Adipocyte (in vitro differentiated cells): ENCODE measurements around the gene ESYT2.

Source experiments
- DNase-seq: peaks from one replicate; pipeline ENCODE4 v3.0.0-alpha.2; 2015; ENCODE audit warnings: low read depth
- H3K27me3 ChIP-seq: replicated peaks from 2 replicates; pipeline ENCODE4 v1.7.0; 2013; ENCODE audit warnings: mild to moderate bottlenecking, low read length, moderate library complexity; ENCODE audit not compliant: control insufficient read depth, insufficient read depth
- H3K36me3 ChIP-seq: 2 replicates; pipeline ENCODE4 v1.7.0; 2013; ENCODE audit warnings: low read length, mild to moderate bottlenecking, moderate library complexity; ENCODE audit not compliant: control insufficient read depth, insufficient read depth, severe bottlenecking
- H3K4me1 ChIP-seq: 2 replicates; pipeline ENCODE4 v1.7.0; 2013; ENCODE audit warnings: mild to moderate bottlenecking, low read length, moderate library complexity; ENCODE audit not compliant: control insufficient read depth, insufficient read depth
- H3K4me3 ChIP-seq: 2 replicates; pipeline ENCODE4 v1.7.0; 2013; ENCODE audit warnings: mild to moderate bottlenecking, low read length, moderate library complexity
- H3K9ac ChIP-seq: 2 replicates; pipeline ENCODE4 v1.7.0; 2013; ENCODE audit warnings: mild to moderate bottlenecking, low read length, moderate library complexity
- H3K9me3 ChIP-seq: 2 replicates; pipeline ENCODE4 v1.7.0; 2013; ENCODE audit warnings: mild to moderate bottlenecking, low read length, moderate library complexity; ENCODE audit not compliant: control insufficient read depth

ESYT2 gene

DNA sequence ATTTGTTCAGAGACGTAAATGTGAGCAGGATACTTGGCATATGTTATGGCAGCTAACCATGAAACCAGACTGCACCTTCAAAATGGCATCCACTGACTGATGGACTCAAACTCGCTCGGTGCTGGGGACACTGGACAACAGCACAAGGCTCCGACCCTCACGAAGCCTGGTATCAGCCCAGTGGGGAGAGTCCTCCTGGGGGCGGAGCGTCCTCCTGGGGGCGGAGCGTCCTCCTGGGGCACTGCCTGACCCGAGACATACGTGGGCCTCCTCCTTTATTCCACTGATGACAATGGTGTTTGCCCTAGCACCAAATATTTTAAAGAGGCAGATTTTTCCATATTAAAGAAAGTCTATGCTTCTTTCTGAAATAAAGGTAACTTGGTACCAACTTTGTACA lies 39.5 kb downstream of the ESYT2 start:
- Histone ChIP-seq H3K9me3 (no peaks in the 10 kb centered on the region), H3K36me3 (peaks cover 64% of the 10 kb centered on the region), H3K4me1 (peaks cover 15% of the 10 kb centered on the region), H3K27me3 (no peaks in the 10 kb centered on the region), H3K4me3 (no peak overlapping the region), H3K9ac (no peak overlapping the region)
- DNase-seq: no peak

DNA sequence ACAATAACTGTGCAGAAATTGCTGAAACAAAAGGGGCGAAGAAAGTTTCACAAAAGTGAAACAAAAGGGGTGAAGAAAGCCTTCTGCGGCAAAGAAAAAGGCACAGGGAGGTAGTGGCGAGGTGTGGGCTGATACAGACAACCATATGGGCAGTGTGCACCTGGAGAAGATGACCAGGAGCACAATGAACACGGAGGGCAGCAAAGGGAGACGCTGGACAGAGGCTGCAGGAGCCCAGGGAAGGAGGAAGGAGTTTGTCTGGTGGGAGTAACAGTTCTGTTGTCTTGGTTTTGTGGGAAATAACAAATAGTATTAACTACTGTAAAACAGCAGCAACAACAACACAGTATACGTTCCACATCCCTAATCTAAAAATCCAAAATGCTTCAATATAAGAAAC lies 42.4 kb downstream of the ESYT2 start:
- Histone ChIP-seq H3K4me1 (peaks cover 15% of the 10 kb centered on the region), H3K36me3 (peaks cover 61% of the 10 kb centered on the region), H3K4me3 (no peak overlapping the region), H3K9ac (no peak overlapping the region), H3K27me3 (no peaks in the 10 kb centered on the region), H3K9me3 (no peaks in the 10 kb centered on the region)
- DNase-seq: no peak

DNA sequence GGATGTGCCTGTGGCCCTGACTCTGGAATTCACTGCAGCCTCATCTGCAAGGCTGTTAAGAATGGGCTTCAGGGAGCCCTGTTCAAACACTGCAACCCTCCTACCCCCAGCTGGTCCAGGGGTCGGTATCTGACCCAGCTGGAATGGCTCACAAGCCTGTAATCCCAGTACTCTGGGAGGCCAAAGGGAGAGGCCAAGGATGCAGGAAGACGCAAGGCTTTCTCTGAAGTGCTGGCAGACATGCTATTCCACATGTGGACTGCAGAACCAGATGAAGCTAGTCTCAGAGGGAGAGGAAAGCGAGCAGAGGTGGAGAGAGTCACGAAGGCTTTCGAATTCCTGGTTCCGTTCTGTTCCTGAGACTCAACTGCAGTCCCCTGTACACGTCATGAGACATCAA lies 45.0 kb downstream of the ESYT2 start:
- Histone ChIP-seq H3K9ac (no peak overlapping the region), H3K4me3 (no peak overlapping the region), H3K4me1 (peaks cover 15% of the 10 kb centered on the region), H3K27me3 (no peaks in the 10 kb centered on the region), H3K9me3 (no peaks in the 10 kb centered on the region), H3K36me3 (peaks cover 60% of the 10 kb centered on the region)
- no peak for DNase-seq

DNA sequence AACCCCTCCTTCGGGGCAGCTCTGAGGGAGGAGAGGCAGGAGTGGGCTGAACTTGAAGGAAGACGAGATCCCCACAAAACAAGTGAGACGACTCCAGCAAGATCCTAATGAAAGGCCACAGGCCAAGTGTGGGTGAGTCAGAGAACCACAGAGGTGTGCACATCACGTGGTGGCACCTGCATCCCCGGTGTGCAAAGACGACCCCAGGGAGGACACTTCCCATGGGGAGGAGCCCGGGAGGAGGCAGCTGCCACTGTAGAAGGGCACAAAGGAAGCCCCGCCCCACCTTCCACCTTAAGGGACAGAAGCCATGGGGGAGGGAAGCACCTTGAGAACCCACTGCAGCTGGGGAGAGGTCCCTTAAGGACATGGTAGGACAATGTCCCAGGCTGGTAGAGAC lies 45.7 kb downstream of the ESYT2 start:
- Histone ChIP-seq H3K9ac (no peak overlapping the region), H3K27me3 (no peaks in the 10 kb centered on the region), H3K4me3 (no peak overlapping the region), H3K4me1 (peaks cover 15% of the 10 kb centered on the region), H3K9me3 (no peaks in the 10 kb centered on the region), H3K36me3 (peaks cover 54% of the 10 kb centered on the region)
- DNase-seq: no peak

DNA sequence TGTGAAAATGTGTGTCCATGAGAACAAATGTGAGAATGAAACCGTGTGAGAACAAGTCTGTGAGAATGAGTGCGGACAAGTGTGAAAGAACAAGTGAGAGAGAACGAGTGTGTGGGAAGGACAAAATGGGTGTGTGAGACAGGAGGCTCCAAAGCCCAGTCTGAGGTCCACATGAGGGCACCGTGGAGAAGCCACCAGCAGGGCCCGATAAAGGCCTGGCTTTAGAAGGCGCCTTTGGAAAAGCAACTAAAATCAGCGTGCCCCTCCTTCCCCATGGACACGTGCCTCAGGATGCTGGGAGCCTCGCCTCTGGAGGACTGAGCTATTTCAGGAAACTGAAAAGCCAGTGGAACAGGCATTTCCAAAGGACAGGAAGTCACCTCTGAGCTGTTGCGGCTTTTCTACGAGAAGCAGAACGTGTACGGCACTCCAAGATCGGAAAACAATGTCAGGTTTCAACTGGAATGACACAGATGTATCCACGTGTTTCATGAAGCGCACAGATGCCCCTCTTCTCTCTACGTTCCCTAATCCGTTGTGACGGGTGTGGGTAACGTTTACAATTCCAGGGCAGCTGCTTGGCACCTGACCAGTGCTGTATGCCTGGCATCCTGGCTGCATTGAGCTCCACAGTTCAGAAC lies 46.4 kb downstream of the ESYT2 start:
- H3K4me1 ChIP-seq: peaks cover 15% of the 10 kb centered on the region
- H3K4me3 ChIP-seq: no peak overlapping the region
- H3K9ac ChIP-seq: no peak overlapping the region
- no peaks in the 10 kb centered on the region for H3K27me3 ChIP-seq
- peaks cover 49% of the 10 kb centered on the region for H3K36me3 ChIP-seq
- H3K9me3 ChIP-seq: no peaks in the 10 kb centered on the region
- DNase-seq: peak; percentile 42

DNA sequence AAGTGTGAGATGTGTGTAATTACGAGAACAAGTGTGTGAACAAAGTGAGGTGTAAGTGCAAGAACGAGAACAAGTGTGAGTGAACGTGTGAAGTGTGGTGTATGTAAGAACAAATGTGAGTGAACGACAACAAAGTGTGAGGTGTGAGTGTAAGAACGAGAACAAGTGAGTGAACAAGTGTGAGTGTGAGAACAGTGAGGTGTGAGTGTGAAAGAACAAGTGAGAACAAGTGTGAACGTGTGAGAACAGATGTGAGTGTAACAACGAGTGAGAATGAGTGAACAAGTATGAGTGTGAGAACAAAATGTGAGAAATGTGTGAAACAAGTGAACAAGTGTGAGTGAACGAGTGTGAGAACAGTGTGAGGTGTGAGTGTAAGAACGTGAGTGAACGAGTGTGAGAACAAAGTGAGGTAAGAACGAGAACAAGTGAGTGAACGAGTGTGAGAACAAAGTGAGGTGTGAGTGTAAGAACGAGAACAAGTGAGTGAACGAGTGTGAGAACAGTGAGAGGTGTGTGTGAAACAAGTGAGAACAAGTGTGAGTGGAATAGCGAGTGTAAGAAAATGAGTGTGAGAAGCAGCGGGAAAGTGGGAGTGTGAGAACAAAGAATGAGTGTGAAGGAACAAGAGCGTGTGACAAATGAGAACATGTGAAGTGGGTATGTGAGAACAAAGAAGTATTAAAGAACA lies 47.2 kb downstream of the ESYT2 start:
- Histone ChIP-seq H3K36me3 (peaks cover 48% of the 10 kb centered on the region), H3K9ac (no peak overlapping the region), H3K4me3 (no peak overlapping the region), H3K9me3 (no peaks in the 10 kb centered on the region), H3K27me3 (no peaks in the 10 kb centered on the region), H3K4me1 (peaks cover 15% of the 10 kb centered on the region)
- no peak for DNase-seq

DNA sequence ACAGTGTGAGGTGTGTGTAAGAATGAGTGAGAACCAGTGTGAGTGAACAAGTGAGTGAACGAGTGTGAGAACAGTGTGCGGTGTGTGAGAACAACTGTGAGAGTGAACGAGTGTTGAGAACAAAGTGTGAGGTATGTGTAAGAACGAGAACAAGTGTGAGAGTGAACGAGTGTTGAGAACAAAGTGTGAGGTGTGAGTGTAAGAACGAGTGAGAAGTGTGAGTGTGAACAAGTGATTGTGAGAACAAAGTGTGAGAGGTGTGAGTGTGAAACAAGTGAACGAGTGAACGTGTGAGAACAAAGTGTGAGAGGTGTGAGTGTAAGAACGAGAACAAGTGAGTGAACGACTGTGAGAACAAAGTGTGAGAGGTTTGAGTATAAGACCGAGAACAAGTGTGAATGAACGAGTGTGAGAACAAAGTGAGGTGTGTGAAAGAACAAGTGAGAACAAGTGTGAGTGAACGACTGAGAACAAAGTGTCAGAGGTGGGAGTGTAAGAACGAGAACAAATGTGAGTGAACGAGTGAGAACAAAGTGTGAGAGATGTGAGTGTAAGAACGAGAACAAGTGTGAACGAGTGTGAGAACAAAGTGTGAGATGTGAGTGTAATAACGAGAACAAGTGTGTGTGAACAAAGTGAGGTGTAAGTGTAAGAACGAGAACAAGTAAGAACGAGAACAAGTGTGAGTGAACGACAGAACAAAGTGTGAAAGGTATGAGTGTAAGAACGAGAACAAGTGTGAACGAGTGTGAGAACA lies 47.9 kb downstream of the ESYT2 start:
- Histone ChIP-seq H3K4me1 (peaks cover 10% of the 10 kb centered on the region), H3K9me3 (no peaks in the 10 kb centered on the region), H3K27me3 (no peaks in the 10 kb centered on the region), H3K4me3 (no peak overlapping the region), H3K36me3 (peaks cover 45% of the 10 kb centered on the region), H3K9ac (no peak overlapping the region)
- DNase-seq: no peak

DNA sequence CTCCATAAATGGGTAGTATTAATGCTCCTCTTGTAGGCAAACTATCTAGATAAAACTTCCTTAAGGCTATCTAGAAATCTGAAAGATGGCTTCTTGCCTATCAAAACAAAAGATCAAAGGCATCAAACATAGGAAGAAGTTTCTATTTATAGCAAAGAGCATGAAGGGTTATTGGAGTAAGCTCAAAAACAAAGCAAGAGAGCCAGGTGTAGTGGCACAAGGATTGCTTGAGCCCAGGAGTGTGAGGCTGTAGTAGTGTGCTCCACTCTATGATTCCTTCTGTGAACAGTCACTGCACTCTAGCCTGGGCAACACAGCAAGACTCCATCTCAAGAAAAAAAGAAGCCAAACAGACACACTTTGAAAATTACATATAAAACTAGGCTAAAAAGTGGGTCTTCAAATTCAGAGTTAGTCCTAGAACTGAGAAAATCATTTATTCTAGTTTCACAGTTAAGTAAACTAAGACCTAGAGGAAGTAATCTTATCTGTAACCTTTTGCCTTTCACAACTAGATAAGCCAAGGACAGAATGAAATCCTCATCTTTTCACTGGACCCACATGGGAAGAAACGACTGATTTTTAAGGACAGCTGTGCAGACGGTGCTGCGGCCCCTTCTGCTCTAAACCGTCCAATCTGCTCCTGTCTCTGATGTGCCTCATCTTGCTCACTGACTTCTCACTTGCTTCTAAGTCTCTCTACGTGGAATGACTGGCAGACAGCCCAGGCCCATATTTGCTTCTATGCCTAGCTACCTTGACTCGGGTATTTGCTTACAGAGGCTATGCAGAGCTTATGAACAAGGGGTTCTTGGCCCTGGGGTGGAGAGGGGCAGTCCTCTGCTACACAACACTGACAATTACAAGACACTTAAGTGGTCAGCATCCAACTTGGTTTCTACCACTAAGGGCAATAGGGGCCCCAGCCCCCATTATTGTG lies 50.0 kb downstream of the ESYT2 start:
- no peaks in the 10 kb centered on the region for H3K27me3 ChIP-seq
- peaks cover 52% of the 10 kb centered on the region for H3K36me3 ChIP-seq

DNA sequence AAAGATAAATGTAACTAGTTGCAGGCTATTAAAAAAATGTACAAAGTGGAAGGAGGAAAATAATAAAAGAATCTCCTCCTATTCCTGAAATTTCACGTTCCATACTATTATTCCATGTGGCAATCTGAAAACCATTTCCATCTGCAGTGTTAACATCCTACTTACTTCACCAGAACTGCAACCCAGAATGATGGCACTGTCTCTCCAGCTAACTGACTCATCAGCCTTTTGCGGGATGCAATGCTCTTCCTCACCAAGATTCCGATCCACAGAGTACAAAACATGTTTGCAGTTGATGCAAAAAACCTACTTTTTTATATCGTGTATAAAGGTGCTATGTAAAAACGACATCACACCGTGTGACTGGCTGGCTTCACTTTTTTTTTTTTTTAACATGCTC lies 50.8 kb downstream of the ESYT2 start:
- Histone ChIP-seq H3K4me1 (peaks cover 3% of the 10 kb centered on the region), H3K27me3 (no peaks in the 10 kb centered on the region), H3K9me3 (no peaks in the 10 kb centered on the region), H3K36me3 (peaks cover 51% of the 10 kb centered on the region), H3K9ac (no peak overlapping the region), H3K4me3 (no peak overlapping the region)
- DNase-seq: peak; percentile 18

More for the DNA sequence above, 50.0 kb downstream of the ESYT2 start:
- no peak for DNase-seq
- peaks cover 3% of the 10 kb centered on the region for H3K4me1 ChIP-seq
- H3K9me3 ChIP-seq: no peaks in the 10 kb centered on the region
- H3K4me3 ChIP-seq: no peak overlapping the region
- no peak overlapping the region for H3K9ac ChIP-seq

DNA sequence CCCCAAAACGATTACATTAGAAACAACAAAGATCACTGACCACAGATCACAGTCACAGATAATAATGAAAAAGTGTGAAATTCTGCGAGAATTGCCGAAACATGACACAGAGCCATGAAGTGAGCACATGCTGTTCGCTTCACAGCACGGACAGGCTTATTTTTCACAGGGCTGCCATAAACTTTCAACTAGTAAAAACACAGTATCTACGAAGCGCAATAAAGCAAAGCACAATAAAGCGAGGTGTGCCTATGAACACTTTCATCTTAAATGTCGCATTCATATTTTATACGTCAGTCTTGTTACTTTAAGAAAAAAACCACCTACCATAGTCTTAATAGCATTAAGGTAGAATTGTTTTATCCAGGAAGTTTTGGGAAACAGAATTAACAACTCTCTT lies 51.5 kb downstream of the ESYT2 start:
- Histone ChIP-seq H3K4me3 (no peak overlapping the region), H3K36me3 (peaks cover 50% of the 10 kb centered on the region), H3K9me3 (no peaks in the 10 kb centered on the region), H3K4me1 (peaks cover 3% of the 10 kb centered on the region), H3K9ac (no peak overlapping the region), H3K27me3 (no peaks in the 10 kb centered on the region)
- DNase-seq: no peak

DNA sequence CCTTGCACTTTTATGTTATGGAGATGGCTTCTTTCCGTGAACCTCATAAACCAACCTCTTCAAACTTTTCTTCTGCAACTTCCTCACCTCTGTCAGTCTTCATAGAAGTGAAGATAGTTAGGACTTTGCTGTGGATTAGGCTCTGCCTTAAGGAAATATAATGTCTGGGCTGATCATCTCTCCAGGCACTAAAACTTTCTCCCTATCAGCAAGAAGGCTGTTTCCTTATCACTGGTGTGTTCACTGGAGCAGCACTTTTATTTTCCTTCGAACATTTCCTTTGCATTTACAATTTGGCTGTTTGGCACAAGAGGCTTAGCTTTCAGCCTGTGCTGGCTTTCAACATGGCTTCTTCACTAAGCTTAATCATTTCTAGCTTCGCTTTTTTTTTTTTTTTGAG lies 52.8 kb downstream of the ESYT2 start:
- no peaks in the 10 kb centered on the region for H3K9me3 ChIP-seq
- no peak for DNase-seq
- H3K36me3 ChIP-seq: peaks cover 45% of the 10 kb centered on the region
- H3K27me3 ChIP-seq: no peaks in the 10 kb centered on the region
- no peak overlapping the region for H3K9ac ChIP-seq
- no peak overlapping the region for H3K4me3 ChIP-seq
- peaks cover 3% of the 10 kb centered on the region for H3K4me1 ChIP-seq
